ENCODE measurements around the gene PPP2R3B. TPM values are rescaled to one million over a fixed set of nuclear protein-coding genes. Genes with fewer than 3 reads are reported as not detected.

Gene PPP2R3B
- total and polyA plus RNA-seq, 2 of the 13 experiments (the other 11 are each of a cell fraction or from before 2014, with no cell fraction given): 17.0 to 21.4 TPM

DNA sequence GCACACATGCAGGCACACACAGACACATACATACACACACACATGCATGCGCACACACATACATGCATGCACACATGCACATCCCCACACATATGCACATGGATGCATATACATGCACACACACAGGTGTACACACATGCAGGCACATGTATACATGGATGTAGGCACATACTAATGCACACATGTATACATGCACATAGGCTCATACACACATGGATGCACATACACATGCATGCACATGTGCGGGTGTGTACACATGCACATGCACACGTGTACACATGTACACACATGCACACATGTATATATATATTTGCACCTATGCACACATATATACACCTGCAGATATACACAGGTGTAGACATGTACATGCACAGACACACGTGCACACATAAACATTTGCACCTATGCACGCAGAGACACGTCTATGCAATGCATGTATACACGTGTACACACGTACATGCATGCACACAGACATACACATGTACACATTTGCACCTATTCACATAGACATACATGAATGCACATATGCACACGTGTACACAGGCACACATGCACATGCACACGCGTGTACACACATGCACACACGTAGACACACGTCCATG is 101.5 kb downstream of the PPP2R3B start (continued):
- TF ChIP-seq, protein P1, sequence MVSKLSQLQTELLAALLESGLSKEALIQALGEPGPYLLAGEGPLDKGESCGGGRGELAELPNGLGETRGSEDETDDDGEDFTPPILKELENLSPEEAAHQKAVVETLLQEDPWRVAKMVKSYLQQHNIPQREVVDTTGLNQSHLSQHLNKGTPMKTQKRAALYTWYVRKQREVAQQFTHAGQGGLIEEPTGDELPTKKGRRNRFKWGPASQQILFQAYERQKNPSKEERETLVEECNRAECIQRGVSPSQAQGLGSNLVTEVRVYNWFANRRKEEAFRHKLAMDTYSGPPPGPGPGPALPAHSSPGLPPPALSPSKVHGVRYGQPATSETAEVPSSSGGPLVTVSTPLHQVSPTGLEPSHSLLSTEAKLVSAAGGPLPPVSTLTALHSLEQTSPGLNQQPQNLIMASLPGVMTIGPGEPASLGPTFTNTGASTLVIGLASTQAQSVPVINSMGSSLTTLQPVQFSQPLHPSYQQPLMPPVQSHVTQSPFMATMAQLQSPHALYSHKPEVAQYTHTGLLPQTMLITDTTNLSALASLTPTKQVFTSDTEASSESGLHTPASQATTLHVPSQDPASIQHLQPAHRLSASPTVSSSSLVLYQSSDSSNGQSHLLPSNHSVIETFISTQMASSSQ (IDR thresholded peaks at IDR 0.05; ENCODE audit: low read depth): no peak
- TF ChIP-seq, protein P1 (CRISPR knock-in tag; IDR thresholded peaks at IDR 0.05; ENCODE audit: borderline replicate concordance): 0 out of 2 replicates have a peak, but pooled peaks have one; percentile 25
- TF ChIP-seq POLR2G (IDR thresholded peaks at IDR 0.05; ENCODE audit: low read depth, low read length) (peak; percentile 47; the same call in 1 of the 2 replicates), POLR2A (IDR thresholded peaks at IDR 0.05; ENCODE audit: insufficient read depth in 1 of 2, low read depth in 2 of 2, low read length in 2 of 2) (peak in 1 of 2 experiments; percentile 52; a peak in 2 of 4 replicates), HMG20A (CRISPR knock-in tag; IDR thresholded peaks at IDR 0.05; ENCODE audit: borderline replicate concordance) (peak; percentile 14; the same call in 1 of the 2 replicates), KAT2B (IDR thresholded peaks at IDR 0.05; ENCODE audit: borderline replicate concordance, low read depth, low read length) (no peak), SALL2 (CRISPR knock-in tag; IDR thresholded peaks at IDR 0.05) (no peak), PAF1 (CRISPR knock-in tag; IDR thresholded peaks at IDR 0.05) (peak; percentile 4; the same call in 1 of the 2 replicates), NONO (IDR thresholded peaks at IDR 0.05) (no peak), NONO (CRISPR knock-in tag; conservative IDR thresholded peaks at IDR 0.05) (0 out of 2 replicates have a peak, but pooled peaks have one; percentile 41), HNRNPL (IDR thresholded peaks at IDR 0.05; ENCODE audit: low read depth, low read length) (0 out of 2 replicates have a peak, but pooled peaks have one; percentile 11), ZZZ3 (CRISPR knock-in tag; IDR thresholded peaks at IDR 0.05; ENCODE audit: borderline replicate concordance) (0 out of 2 replicates have a peak, but pooled peaks have one; percentile 66)
- TF ChIP-seq, protein P2, sequence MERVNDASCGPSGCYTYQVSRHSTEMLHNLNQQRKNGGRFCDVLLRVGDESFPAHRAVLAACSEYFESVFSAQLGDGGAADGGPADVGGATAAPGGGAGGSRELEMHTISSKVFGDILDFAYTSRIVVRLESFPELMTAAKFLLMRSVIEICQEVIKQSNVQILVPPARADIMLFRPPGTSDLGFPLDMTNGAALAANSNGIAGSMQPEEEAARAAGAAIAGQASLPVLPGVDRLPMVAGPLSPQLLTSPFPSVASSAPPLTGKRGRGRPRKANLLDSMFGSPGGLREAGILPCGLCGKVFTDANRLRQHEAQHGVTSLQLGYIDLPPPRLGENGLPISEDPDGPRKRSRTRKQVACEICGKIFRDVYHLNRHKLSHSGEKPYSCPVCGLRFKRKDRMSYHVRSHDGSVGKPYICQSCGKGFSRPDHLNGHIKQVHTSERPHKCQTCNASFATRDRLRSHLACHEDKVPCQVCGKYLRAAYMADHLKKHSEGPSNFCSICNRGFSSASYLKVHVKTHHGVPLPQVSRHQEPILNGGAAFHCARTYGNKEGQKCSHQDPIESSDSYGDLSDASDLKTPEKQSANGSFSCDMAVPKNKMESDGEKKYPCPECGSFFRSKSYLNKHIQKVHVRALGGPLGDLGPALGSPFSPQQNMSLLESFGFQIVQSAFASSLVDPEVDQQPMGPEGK (CRISPR knock-in tag; IDR thresholded peaks at IDR 0.05): no peak; the same call in 1 of the 2 replicates
- TF ChIP-seq, protein P3, sequence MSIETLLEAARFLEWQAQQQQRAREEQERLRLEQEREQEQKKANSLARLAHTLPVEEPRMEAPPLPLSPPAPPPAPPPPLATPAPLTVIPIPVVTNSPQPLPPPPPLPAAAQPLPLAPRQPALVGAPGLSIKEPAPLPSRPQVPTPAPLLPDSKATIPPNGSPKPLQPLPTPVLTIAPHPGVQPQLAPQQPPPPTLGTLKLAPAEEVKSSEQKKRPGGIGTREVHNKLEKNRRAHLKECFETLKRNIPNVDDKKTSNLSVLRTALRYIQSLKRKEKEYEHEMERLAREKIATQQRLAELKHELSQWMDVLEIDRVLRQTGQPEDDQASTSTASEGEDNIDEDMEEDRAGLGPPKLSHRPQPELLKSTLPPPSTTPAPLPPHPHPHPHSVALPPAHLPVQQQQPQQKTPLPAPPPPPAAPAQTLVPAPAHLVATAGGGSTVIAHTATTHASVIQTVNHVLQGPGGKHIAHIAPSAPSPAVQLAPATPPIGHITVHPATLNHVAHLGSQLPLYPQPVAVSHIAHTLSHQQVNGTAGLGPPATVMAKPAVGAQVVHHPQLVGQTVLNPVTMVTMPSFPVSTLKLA (IDR thresholded peaks at IDR 0.05): peak; percentile 92
- TF ChIP-seq, protein P4, sequence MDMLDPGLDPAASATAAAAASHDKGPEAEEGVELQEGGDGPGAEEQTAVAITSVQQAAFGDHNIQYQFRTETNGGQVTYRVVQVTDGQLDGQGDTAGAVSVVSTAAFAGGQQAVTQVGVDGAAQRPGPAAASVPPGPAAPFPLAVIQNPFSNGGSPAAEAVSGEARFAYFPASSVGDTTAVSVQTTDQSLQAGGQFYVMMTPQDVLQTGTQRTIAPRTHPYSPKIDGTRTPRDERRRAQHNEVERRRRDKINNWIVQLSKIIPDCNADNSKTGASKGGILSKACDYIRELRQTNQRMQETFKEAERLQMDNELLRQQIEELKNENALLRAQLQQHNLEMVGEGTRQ (IDR thresholded peaks at IDR 0.05; ENCODE audit: low read depth, low read length): no peak
- TF ChIP-seq, protein P4 (CRISPR knock-in tag; IDR thresholded peaks at IDR 0.05; ENCODE audit: borderline replicate concordance): no peak

All from HepG2 (cell line).